K562 (cell line): ENCODE data around the gene NREP. TPM values are rescaled to one million over a fixed set of nuclear protein-coding genes. Genes with fewer than 3 reads are reported as not detected.

Experiments used
- ATAC-seq: fragments of 200-7000 bp; cut with Tn5 transposase; 3 replicates; pipeline ENCODE4 v1.9.1; 2020; ENCODE audit warnings: moderate library complexity
- BruUV-seq: library from RNA; stranded (reverse); fragments of 400-500 nt; replicated peaks from 2 replicates; lab custom pipeline; 2021; lab: Mats Ljungman, UMichigan
- CTCF ChIA-PET: fragments of 300-600 bp; formaldehyde crosslinking; extraction: SDS; loops from one replicate; lab custom pipeline; 2021; ENCODE audit warnings: low intra/inter-chr PET ratio; lab: Yijun Ruan, JAX
- POLR2A ChIA-PET: fragments of 300-600, 350-650 bp; sonication (Branson Sonifier 250); formaldehyde crosslinking; extraction: SDS; loops from one replicate; lab custom pipeline; 2021; ENCODE audit warnings: antibody characterized with exemption, inconsistent platforms; lab: Yijun Ruan, JAX
- DNase-seq, 4 experiments: peaks; one replicate each; pipeline versions ENCODE4 v3.0.0 to v3.0.0-alpha.2; 2011 to 2018; ENCODE audit warnings: low spot score in 3 of 4, mixed read lengths in 3 of 4; ENCODE audit errors: extremely low read depth in 1 of 4
- FAIRE-seq: peaks from 2 replicates; lab custom pipeline; 2011; peaks lifted over from hg19 to GRCh38; lab: Jason Lieb, UNC
- H2AFZ ChIP-seq: 2 replicates; pipeline ENCODE4 v1.6.0; 2011; ENCODE audit warnings: low read depth, low read length, control low read depth, inconsistent platforms
- H3K27ac ChIP-seq: fragments of 200-600 bp; 3 replicates; pipeline ENCODE4 v1.8.0; 2011; ENCODE audit warnings: low read depth, mild to moderate bottlenecking, control low read depth, inconsistent platforms, low read length, moderate library complexity, mixed read lengths; ENCODE audit errors: extremely low read depth
- H3K27me3 ChIP-seq, 2 experiments: fragments of 300-600 bp in 1 of 2; 2 replicates in 1 of 2; 3 replicates in 1 of 2; pipeline versions ENCODE4 v1.6.0 to v1.8.0; 2011; ENCODE audit warnings: inconsistent platforms in 2 of 2, low read length in 2 of 2, mild to moderate bottlenecking in 1 of 2, mixed read lengths in 1 of 2, moderate library complexity in 1 of 2; ENCODE audit not compliant: control insufficient read depth in 2 of 2, insufficient read depth in 2 of 2
- H3K36me3 ChIP-seq: fragments of 300-600 bp; 3 replicates; pipeline ENCODE4 v1.8.0; 2011; ENCODE audit warnings: mild to moderate bottlenecking, low read length, inconsistent platforms; ENCODE audit not compliant: control insufficient read depth, insufficient read depth
- H3K4me1 ChIP-seq, 2 experiments: fragments of 200-600 bp in 1 of 2; replicated peaks in 1 of 2; 2 replicates in 1 of 2; 3 replicates in 1 of 2; pipeline versions ENCODE4 v1.5.1 to v1.8.0; 2011; ENCODE audit warnings: inconsistent platforms in 2 of 2, low read length in 2 of 2, mild to moderate bottlenecking in 1 of 2, mixed read lengths in 1 of 2, moderate library complexity in 1 of 2; ENCODE audit not compliant: control insufficient read depth in 2 of 2, insufficient read depth in 2 of 2
- H3K4me2 ChIP-seq: 2 replicates; pipeline ENCODE4 v1.6.1; 2011; ENCODE audit warnings: low read length, control low read depth, inconsistent platforms, mixed read lengths; ENCODE audit not compliant: insufficient read depth
- H3K4me3 ChIP-seq: fragments of 200-600 bp; sonication (generic), shearing (Covaris generic); 2 replicates; pipeline ENCODE4 v1.5.1; 2016; ENCODE audit warnings: control low read depth, inconsistent platforms
- H3K79me2 ChIP-seq: fragments of 200-600 bp; 3 replicates; pipeline ENCODE4 v1.8.0; 2011; ENCODE audit warnings: low read length, inconsistent platforms; ENCODE audit not compliant: control insufficient read depth, insufficient read depth
- H3K9ac ChIP-seq, 2 experiments: 2 replicates each; pipeline versions ENCODE4 v1.6.0 to v1.6.1; 2011; ENCODE audit warnings: low read depth in 2 of 2, low read length in 2 of 2, control low read depth in 1 of 2, inconsistent platforms in 1 of 2, mild to moderate bottlenecking in 1 of 2, mixed read lengths in 1 of 2; ENCODE audit not compliant: insufficient read depth in 1 of 2
- H3K9me1 ChIP-seq: one replicate; pipeline ENCODE4 v1.6.0; 2011; ENCODE audit warnings: inconsistent platforms, mild to moderate bottlenecking, low read length, moderate library complexity; ENCODE audit not compliant: control insufficient read depth, insufficient read depth
- H3K9me3 ChIP-seq: replicated peaks from 2 replicates; pipeline ENCODE4 v1.5.1; 2011; ENCODE audit warnings: low read depth, low read length, inconsistent platforms; ENCODE audit not compliant: control insufficient read depth, insufficient read depth
- H4K20me1 ChIP-seq: replicated peaks from 2 replicates; pipeline ENCODE4 v1.6.1; 2011; ENCODE audit warnings: low read length, inconsistent platforms, mixed read lengths; ENCODE audit not compliant: control insufficient read depth, insufficient read depth
- CBX5 ChIP-seq: IDR thresholded peaks from 2 replicates; pipeline ENCODE4 v1.6.1; 2014; ENCODE audit warnings: low read depth, borderline replicate concordance
- CREB3L1 ChIP-seq: fragments of 450-650 bp; IDR thresholded peaks from 2 replicates; pipeline ENCODE4 v1.6.1; 2014; ENCODE audit warnings: low read depth, mild to moderate bottlenecking, moderate library complexity, borderline replicate concordance
- DNMT1 ChIP-seq: fragments of 450-650 bp; IDR thresholded peaks from 2 replicates; pipeline ENCODE4 v1.6.1; 2016; ENCODE audit warnings: antibody characterized with exemption, mild to moderate bottlenecking
- JUN ChIP-seq, 2 experiments: sonication (generic) in 1 of 2; formaldehyde crosslinking in 1 of 2; IDR thresholded peaks; 2 replicates each; pipeline versions ENCODE4 v1.6.1 to v1.8.0; 2012 to 2022; ENCODE audit warnings: borderline replicate concordance in 2 of 2, mild to moderate bottlenecking in 2 of 2, improper control_type of control experiment in 1 of 2, low read depth in 1 of 2, low read length in 1 of 2, missing genetic modification reagents in 1 of 2
- KDM4B ChIP-seq, 2 experiments: fragments of 450-650 bp in 1 of 2; sonication (generic) in 1 of 2; IDR thresholded peaks; 2 replicates each; pipeline ENCODE4 v1.6.1; 2016 to 2017; ENCODE audit warnings: borderline replicate concordance in 2 of 2, antibody characterized with exemption in 1 of 2, low read depth in 1 of 2, mild to moderate bottlenecking in 1 of 2
- L3MBTL2 ChIP-seq: fragments of 450-650 bp; IDR thresholded peaks from 2 replicates; pipeline ENCODE4 v1.6.1; 2016; ENCODE audit warnings: mild to moderate bottlenecking, moderate library complexity
- MEF2D ChIP-seq: conservative IDR thresholded peaks from 2 replicates; pipeline ENCODE4 v1.6.1; 2016; ENCODE audit warnings: low read depth, missing genetic modification characterization, missing compliant biosample characterization
- NR2C2 ChIP-seq, 2 experiments: fragments of 200-800 bp in 1 of 2; sonication (Bioruptor generic) in 1 of 2; sonication (generic) in 1 of 2; formaldehyde crosslinking in 1 of 2; IDR thresholded peaks; 2 replicates each; pipeline versions ENCODE4 v1.6.1 to v1.8.0; 2016 to 2022; ENCODE audit warnings: mild to moderate bottlenecking in 1 of 2, missing compliant biosample characterization in 1 of 2, missing genetic modification characterization in 1 of 2, missing genetic modification reagents in 1 of 2
- SNAPC5 ChIP-seq: fragments of 250-450 bp; sonication (Bioruptor Pico); IDR thresholded peaks from 2 replicates; pipeline ENCODE4 v1.8.0; 2021; ENCODE audit warnings: moderate library complexity, mild to moderate bottlenecking, inconsistent platforms
- THRAP3 ChIP-seq: fragments of 450-650 bp; IDR thresholded peaks from 2 replicates; pipeline ENCODE4 v1.6.1; 2016; ENCODE audit warnings: mild to moderate bottlenecking, inconsistent platforms, borderline replicate concordance
- TSC22D4 ChIP-seq: fragments of 450-650 bp; IDR thresholded peaks from 2 replicates; pipeline ENCODE4 v1.6.1; 2016; ENCODE audit warnings: missing genetic modification characterization, missing biosample characterization, control low read depth
- ZNF212 ChIP-seq: fragments of 450-650 bp; formaldehyde crosslinking; IDR thresholded peaks from 2 replicates; pipeline ENCODE4 v1.4.0; 2020; ENCODE audit warnings: mild to moderate bottlenecking
- ZNF23 ChIP-seq: fragments of 250-450 bp; sonication (Bioruptor Pico); IDR thresholded peaks from 2 replicates; pipeline ENCODE4 v1.4.0; 2020; ENCODE audit warnings: mild to moderate bottlenecking
- ZNF778 ChIP-seq: fragments of 450-650 bp; formaldehyde crosslinking; IDR thresholded peaks from 2 replicates; pipeline ENCODE4 v1.4.0; 2020; ENCODE audit warnings: mild to moderate bottlenecking, moderate library complexity
- ZNF79 ChIP-seq: fragments of 250-450 bp; sonication (Bioruptor Pico); IDR thresholded peaks from 2 replicates; pipeline ENCODE4 v1.4.0; 2020; ENCODE audit warnings: low read depth, mild to moderate bottlenecking, moderate library complexity
- WGBS: fragments of 100-300 bp; shearing (Covaris generic); methylation state at CpG from one replicate; pipeline ENCODE4 v1.1.6; 2016; ENCODE audit warnings: low coverage, mixed read lengths; ENCODE audit not compliant: insufficient coverage; ENCODE audit errors: missing lambda C conversion rate; 5-methylcytosine and 5-hydroxymethylcytosine counted together
- in situ Hi-C: fragments of 300-500 bp; cut with MboI; formaldehyde crosslinking; loops from 4 replicates; pipeline ENCODE4 v1.15.0; 2018; ENCODE audit warnings: inconsistent platforms, mixed read lengths
- intact Hi-C: fragments of 100-400 bp; cut with micrococcal nuclease; formaldehyde crosslinking; loops from 2 replicates; pipeline ENCODE4 v1.14.2; 2022
- polyA plus RNA-seq, 8 experiments: library from polyadenylated mRNA; depleted of rRNA in 4 of 8; stranded (reverse) in 5 of 8; unstranded in 3 of 8; fragments of >200 nt; fragmentation: Nextera tagmentation in 2 of 8; fragmentation: Illumina TruSeq in 1 of 8; extraction: Ambion mirVana in 2 of 8; extraction: Trizol in 1 of 8; gene quantifications; 2 replicates each; pipeline versions ENCODE4 v1.2.1 to v1.2.3, GENCODE V29; 2011 to 2014; ENCODE audit warnings: inconsistent platforms in 1 of 8, missing spikeins in 1 of 8
- total RNA-seq, 7 experiments: library from RNA; depleted of rRNA in 6 of 7; stranded (reverse); fragments of >200 nt in 6 of 7; fragmentation: Illumina TruSeq in 2 of 7; extraction: Trizol in 2 of 7; gene quantifications; 2 replicates each; pipeline versions ENCODE4 v1.2.1 to v1.2.3, GENCODE V29; 2011 to 2021; ENCODE audit warnings: low replicate concordance in 1 of 7
- TF ChIP-seq, protein P1 (sequence below), 2 experiments: IDR thresholded peaks; 2 replicates each; pipeline ENCODE4 v1.6.1; 2012; ENCODE audit warnings: improper control_type of control experiment in 2 of 2, low read depth in 2 of 2, low read length in 2 of 2, borderline replicate concordance in 1 of 2
- TF ChIP-seq, protein P2 (sequence below), 2 experiments: fragments of 450-650 bp; IDR thresholded peaks; 2 replicates each; pipeline ENCODE4 v1.6.1; 2016

The NREP gene
- total and polyA plus RNA-seq, 9 of the 15 experiments (the other 6 are each of a cell fraction or from before 2014, with no cell fraction given): 0.08 to 0.58 (median 0.23) TPM; not detected in 1

DNA sequence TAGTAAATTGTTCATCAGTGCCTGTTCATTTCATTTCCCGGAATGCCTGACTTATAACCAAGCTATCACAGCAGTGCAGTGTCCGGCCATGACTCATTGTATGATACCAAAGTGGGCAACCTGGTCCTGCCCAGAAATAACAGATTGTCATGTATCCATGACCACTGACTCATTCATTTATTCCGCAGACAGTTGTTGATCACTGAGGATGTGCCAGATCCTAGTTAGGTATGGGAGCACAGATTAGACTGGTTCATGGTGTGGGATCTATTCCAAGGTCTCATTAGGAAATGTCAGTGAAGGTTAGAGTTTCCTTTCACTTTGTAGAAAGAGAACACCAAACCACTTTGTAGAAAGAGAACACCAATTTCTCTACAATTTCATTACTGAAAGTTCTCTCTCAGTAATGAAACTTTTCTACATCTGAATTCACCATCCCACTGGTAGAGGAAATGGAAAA, 8.7 kb downstream of the NREP start:
- intact Hi-C loops: no loop called here
- Histone ChIP-seq H3K4me3 (no peak overlapping the region), H3K27ac (no peak overlapping the region), H3K36me3 (no peaks in the 10 kb centered on the region), H2AFZ (no peak overlapping the region), H3K4me2 (no peak overlapping the region), H3K79me2 (no peaks in the 10 kb centered on the region), H3K9me3 (no peaks in the 10 kb centered on the region), H3K9ac (no peak overlapping the region), H4K20me1 (no peaks in the 10 kb centered on the region), H3K4me1 (no peaks in the 10 kb centered on the region), H3K9me1 (no peaks in the 10 kb centered on the region), H3K27me3 (no peaks in the 10 kb centered on the region)
- 0% methylated on average over 3 of the region's 3 CpGs for WGBS
- TF ChIP-seq NR2C2 (CRISPR knock-in tag; IDR thresholded peaks at IDR 0.05) (no peak), NR2C2 (tag; IDR thresholded peaks at IDR 0.05) (no peak), THRAP3 (no peak), TSC22D4 (no peak), SNAPC5 (no peak), CBX5 (no peak), ZNF79 (CRISPR knock-in tag) (no peak), ZNF212 (CRISPR knock-in tag) (no peak), MEF2D (no peak), KDM4B (IDR thresholded peaks at IDR 0.05; ENCODE audit: borderline replicate concordance in 2 of 2, low read depth in 1 of 2) (no peak), ZNF778 (no peak), DNMT1 (no peak), JUN (IDR thresholded peaks at IDR 0.05; ENCODE audit: borderline replicate concordance, low read depth, low read length) (no peak), JUN (CRISPR knock-in tag; IDR thresholded peaks at IDR 0.05; ENCODE audit: borderline replicate concordance) (no peak), CREB3L1 (no peak), ZNF23 (CRISPR knock-in tag) (no peak), L3MBTL2 (no peak)
- TF ChIP-seq, protein P1, sequence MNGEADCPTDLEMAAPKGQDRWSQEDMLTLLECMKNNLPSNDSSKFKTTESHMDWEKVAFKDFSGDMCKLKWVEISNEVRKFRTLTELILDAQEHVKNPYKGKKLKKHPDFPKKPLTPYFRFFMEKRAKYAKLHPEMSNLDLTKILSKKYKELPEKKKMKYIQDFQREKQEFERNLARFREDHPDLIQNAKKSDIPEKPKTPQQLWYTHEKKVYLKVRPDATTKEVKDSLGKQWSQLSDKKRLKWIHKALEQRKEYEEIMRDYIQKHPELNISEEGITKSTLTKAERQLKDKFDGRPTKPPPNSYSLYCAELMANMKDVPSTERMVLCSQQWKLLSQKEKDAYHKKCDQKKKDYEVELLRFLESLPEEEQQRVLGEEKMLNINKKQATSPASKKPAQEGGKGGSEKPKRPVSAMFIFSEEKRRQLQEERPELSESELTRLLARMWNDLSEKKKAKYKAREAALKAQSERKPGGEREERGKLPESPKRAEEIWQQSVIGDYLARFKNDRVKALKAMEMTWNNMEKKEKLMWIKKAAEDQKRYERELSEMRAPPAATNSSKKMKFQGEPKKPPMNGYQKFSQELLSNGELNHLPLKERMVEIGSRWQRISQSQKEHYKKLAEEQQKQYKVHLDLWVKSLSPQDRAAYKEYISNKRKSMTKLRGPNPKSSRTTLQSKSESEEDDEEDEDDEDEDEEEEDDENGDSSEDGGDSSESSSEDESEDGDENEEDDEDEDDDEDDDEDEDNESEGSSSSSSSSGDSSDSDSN (IDR thresholded peaks at IDR 0.05; ENCODE audit: borderline replicate concordance in 1 of 2, low read depth in 2 of 2, low read length in 2 of 2): no peak
- TF ChIP-seq, protein P2, sequence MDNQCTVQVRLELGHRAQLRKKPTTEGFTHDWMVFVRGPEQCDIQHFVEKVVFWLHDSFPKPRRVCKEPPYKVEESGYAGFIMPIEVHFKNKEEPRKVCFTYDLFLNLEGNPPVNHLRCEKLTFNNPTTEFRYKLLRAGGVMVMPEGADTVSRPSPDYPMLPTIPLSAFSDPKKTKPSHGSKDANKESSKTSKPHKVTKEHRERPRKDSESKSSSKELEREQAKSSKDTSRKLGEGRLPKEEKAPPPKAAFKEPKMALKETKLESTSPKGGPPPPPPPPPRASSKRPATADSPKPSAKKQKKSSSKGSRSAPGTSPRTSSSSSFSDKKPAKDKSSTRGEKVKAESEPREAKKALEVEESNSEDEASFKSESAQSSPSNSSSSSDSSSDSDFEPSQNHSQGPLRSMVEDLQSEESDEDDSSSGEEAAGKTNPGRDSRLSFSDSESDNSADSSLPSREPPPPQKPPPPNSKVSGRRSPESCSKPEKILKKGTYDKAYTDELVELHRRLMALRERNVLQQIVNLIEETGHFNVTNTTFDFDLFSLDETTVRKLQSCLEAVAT (IDR thresholded peaks at IDR 0.05): no peak
- no TSS peak for BruUV-seq
- in situ Hi-C loops: no loop called here
- FAIRE-seq (no peak), ATAC-seq (no peak), DNase-seq (no peak)
- CTCF ChIA-PET: no interaction called here
- POLR2A ChIA-PET: interaction anchor here (1.3 kb wide), 1 partner anchor 29 kb away, joined by 5 read pairs; no protein-coding TSS in a partner anchor
